WERI-Rb-1 (cell line): ENCODE measurements around the gene RCAN3.
"Not testable (repeated sequence)": the region's sequence is repeated elsewhere in the genome, so short reads cannot be mapped to it uniquely, and the experiment has no call there.

ENCODE experiments used
- DNase-seq: peaks from one replicate; pipeline ENCODE4 v3.0.0-alpha.2; 2020
- H3K27ac ChIP-seq: fragments of 250-450 bp; sonication (Bioruptor Pico); 2 replicates; pipeline ENCODE4 v1.5.1; 2020; ENCODE audit warnings: mild to moderate bottlenecking, moderate library complexity
- H3K27me3 ChIP-seq: fragments of 250-450 bp; sonication (Bioruptor Pico); 2 replicates; pipeline ENCODE4 v1.5.1; 2021; ENCODE audit warnings: mild to moderate bottlenecking, low read depth, moderate library complexity; ENCODE audit not compliant: insufficient read depth, severe bottlenecking
- H3K36me3 ChIP-seq: fragments of 250-450 bp; sonication (Bioruptor Pico); 2 replicates; pipeline ENCODE4 v1.5.1; 2020; ENCODE audit warnings: mild to moderate bottlenecking, moderate library complexity
- H3K4me3 ChIP-seq: 2 replicates; pipeline ENCODE4 v1.5.1; 2011; ENCODE audit warnings: low read depth, mild to moderate bottlenecking, control low read depth, low read length
- H3K9me3 ChIP-seq: fragments of 250-450 bp; sonication (Bioruptor Pico); 2 replicates; pipeline ENCODE4 v1.5.1; 2021; ENCODE audit warnings: mild to moderate bottlenecking, moderate library complexity; ENCODE audit not compliant: severe bottlenecking
- CTCF ChIP-seq: IDR thresholded peaks from 2 replicates; pipeline ENCODE4 v1.5.1; 2011; ENCODE audit warnings: low read depth, mild to moderate bottlenecking, control low read depth, inconsistent platforms, low read length

Gene RCAN3

GRCh38 chr1:24526940-24527542 lies 24.4 kb downstream of the RCAN3 start:
- DNase-seq: peak; percentile 22
- peak; percentile 23; the same call in 1 of the 2 replicates for TF ChIP-seq CTCF
- no peaks in the 10 kb centered on the region; the same call in 1 of the 2 replicates for H3K36me3 ChIP-seq
- no peaks in the 10 kb centered on the region for H3K9me3 ChIP-seq
- no peaks in the 10 kb centered on the region for H3K27me3 ChIP-seq
- no peak overlapping the region for H3K27ac ChIP-seq
- H3K4me3 ChIP-seq: no peak overlapping the region

- H3K27me3 ChIP-seq: no peaks in the 10 kb centered on the region
- peaks cover 4% of the 10 kb centered on the region for H3K36me3 ChIP-seq
- no peak overlapping the region for H3K4me3 ChIP-seq
- no peaks in the 10 kb centered on the region for H3K9me3 ChIP-seq
- no peak for TF ChIP-seq CTCF
- no peak for DNase-seq
- no peak overlapping the region for H3K27ac ChIP-seq
Measured at GRCh38 chr1:24528744-24529143, 26.1 kb downstream of the RCAN3 start.

GRCh38 chr1:24529292-24529691 lies 26.7 kb downstream of the RCAN3 start:
- H3K4me3 ChIP-seq, H3K9me3 ChIP-seq, H3K36me3 ChIP-seq, H3K27me3 ChIP-seq, DNase-seq, H3K27ac ChIP-seq: not testable (repeated sequence)

- Histone ChIP-seq H3K4me3 (no peak overlapping the region), H3K9me3 (no peaks in the 10 kb centered on the region), H3K36me3 (peaks cover 15% of the 10 kb centered on the region), H3K27me3 (no peaks in the 10 kb centered on the region), H3K27ac (no peak overlapping the region)
- no peak for TF ChIP-seq CTCF
- no peak for DNase-seq
Measured at GRCh38 chr1:24535021-24535424, 32.4 kb downstream of the RCAN3 start.

GRCh38 chr1:24535778-24536177 lies 33.1 kb downstream of the RCAN3 start:
- Histone ChIP-seq H3K27ac (no peak overlapping the region), H3K4me3 (no peak overlapping the region), H3K9me3 (no peaks in the 10 kb centered on the region), H3K27me3 (no peaks in the 10 kb centered on the region), H3K36me3 (peaks cover 15% of the 10 kb centered on the region)
- no peak for DNase-seq
- no peak for TF ChIP-seq CTCF

- no peak for TF ChIP-seq CTCF
- no peaks in the 10 kb centered on the region for H3K27me3 ChIP-seq
- H3K9me3 ChIP-seq: no peaks in the 10 kb centered on the region
- H3K4me3 ChIP-seq: no peak overlapping the region
- no peak for DNase-seq
- H3K27ac ChIP-seq: peak overlapping the region; percentile 29; the same call in 1 of the 2 replicates
- H3K36me3 ChIP-seq: peaks cover 15% of the 10 kb centered on the region
Measured at GRCh38 chr1:24536391-24536840, 33.8 kb downstream of the RCAN3 start.
